PC-3 (cell line): ENCODE measurements around the gene SUGP1.

Source experiments
- CTCF ChIP-seq: fragments of 300-600 bp; sonication (generic); conservative IDR thresholded peaks from 2 replicates; pipeline ENCODE4 v1.5.1; 2017; ENCODE audit warnings: antibody characterized with exemption, low read depth, mild to moderate bottlenecking, low read length
- EZH2 ChIP-seq: fragments of 300-600 bp; sonication (generic); IDR thresholded peaks from one replicate; pipeline ENCODE4 v1.6.1; 2017; ENCODE audit warnings: antibody characterized with exemption, mild to moderate bottlenecking, low read length; ENCODE audit not compliant: unreplicated experiment
- EZH2phosphoT487 ChIP-seq: fragments of 300-600 bp; sonication (generic); IDR thresholded peaks from 2 replicates; pipeline ENCODE4 v1.6.1; 2018; ENCODE audit warnings: mild to moderate bottlenecking, antibody characterized with exemption, low read length, borderline replicate concordance

GRCh38 chr19:19354007-19354406, 33.7 kb upstream of the SUGP1 start:
- no peak for TF ChIP-seq CTCF
- TF ChIP-seq EZH2 = no peak
- TF ChIP-seq EZH2phosphoT487 = no peak
